AG04450 (cell line): Measurements from ENCODE around the gene VEZT. TPM values are rescaled to one million over a fixed set of nuclear protein-coding genes. Genes with fewer than 3 reads are reported as not detected.
"Not testable (repeated sequence)": the region's sequence is repeated elsewhere in the genome, so short reads cannot be mapped to it uniquely, and the experiment has no call there.

Experiments
- CTCF ChIA-PET: fragments of 300-600, 350-600 bp; formaldehyde crosslinking; extraction: SDS; loops from one replicate; lab custom pipeline; 2022; ENCODE audit warnings: antibody characterized with exemption, inconsistent platforms; lab: Charles Lee
- POLR2A ChIA-PET: fragments of 350-600 bp; formaldehyde crosslinking; extraction: SDS; loops from one replicate; lab custom pipeline; 2021; ENCODE audit warnings: antibody characterized with exemption, inconsistent platforms; lab: Yijun Ruan, JAX
- DNase-seq: peaks from one replicate; pipeline ENCODE4 v3.0.0-alpha.2; 2011; ENCODE audit warnings: low read depth, low spot score
- H3K27ac ChIP-seq: one replicate; pipeline ENCODE4 v1.5.1; 2012; ENCODE audit warnings: low read depth, low read length, control low read depth
- H3K27me3 ChIP-seq: one replicate; pipeline ENCODE4 v1.6.0; 2012; ENCODE audit warnings: low read length; ENCODE audit not compliant: control insufficient read depth, insufficient read depth
- H3K4me3 ChIP-seq: 2 replicates; pipeline ENCODE4 v1.5.1; 2011; ENCODE audit warnings: mild to moderate bottlenecking, low read depth, low read length, control low read depth
- H3K9me3 ChIP-seq: 2 replicates; pipeline ENCODE4 v1.5.1; 2012; ENCODE audit warnings: low read length; ENCODE audit not compliant: control insufficient read depth, insufficient read depth
- polyA plus RNA-seq: library from polyadenylated mRNA; depleted of rRNA; stranded (reverse); fragments of >200 nt; gene quantifications from 2 replicates; pipeline ENCODE4 v1.2.3, GENCODE V29; 2011
- TF ChIP-seq, protein P1 (sequence below): IDR thresholded peaks from 2 replicates; pipeline ENCODE4 v1.5.1; 2011; ENCODE audit warnings: low read depth, low read length, control low read depth, inconsistent platforms

The VEZT gene
- polyA plus RNA-seq, 1 experiment, result 143 TPM

DNA sequence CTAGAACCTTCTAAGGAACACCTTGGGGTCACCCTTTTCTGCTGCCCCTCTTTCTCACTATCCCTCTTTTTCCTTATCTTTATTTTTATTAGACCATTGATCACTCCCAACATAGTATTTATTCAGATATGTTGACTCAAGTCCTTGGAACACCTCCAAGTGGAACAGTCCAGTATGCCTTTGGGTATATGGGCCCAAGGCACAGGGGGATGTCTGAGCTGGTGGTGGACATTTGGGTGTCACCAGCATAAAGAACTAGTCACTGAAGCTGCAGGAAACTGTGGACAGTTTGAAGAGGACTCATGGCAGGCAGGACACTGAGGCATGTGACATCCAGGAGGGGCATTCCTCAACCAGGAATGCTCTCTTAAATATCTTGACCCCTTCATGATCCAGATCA is 105.6 kb downstream of the VEZT start:
- TF ChIP-seq, protein P1, sequence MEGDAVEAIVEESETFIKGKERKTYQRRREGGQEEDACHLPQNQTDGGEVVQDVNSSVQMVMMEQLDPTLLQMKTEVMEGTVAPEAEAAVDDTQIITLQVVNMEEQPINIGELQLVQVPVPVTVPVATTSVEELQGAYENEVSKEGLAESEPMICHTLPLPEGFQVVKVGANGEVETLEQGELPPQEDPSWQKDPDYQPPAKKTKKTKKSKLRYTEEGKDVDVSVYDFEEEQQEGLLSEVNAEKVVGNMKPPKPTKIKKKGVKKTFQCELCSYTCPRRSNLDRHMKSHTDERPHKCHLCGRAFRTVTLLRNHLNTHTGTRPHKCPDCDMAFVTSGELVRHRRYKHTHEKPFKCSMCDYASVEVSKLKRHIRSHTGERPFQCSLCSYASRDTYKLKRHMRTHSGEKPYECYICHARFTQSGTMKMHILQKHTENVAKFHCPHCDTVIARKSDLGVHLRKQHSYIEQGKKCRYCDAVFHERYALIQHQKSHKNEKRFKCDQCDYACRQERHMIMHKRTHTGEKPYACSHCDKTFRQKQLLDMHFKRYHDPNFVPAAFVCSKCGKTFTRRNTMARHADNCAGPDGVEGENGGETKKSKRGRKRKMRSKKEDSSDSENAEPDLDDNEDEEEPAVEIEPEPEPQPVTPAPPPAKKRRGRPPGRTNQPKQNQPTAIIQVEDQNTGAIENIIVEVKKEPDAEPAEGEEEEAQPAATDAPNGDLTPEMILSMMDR, result no peak
- Histone ChIP-seq H3K9me3 (no peaks in the 10 kb centered on the region; the same call in 1 of the 2 replicates), H3K27ac (no peak overlapping the region), H3K27me3 (no peaks in the 10 kb centered on the region), H3K4me3 (no peak overlapping the region)
- DNase-seq, result no peak
- ChIA-PET POLR2A (no interaction called here), CTCF (no interaction called here)

DNA sequence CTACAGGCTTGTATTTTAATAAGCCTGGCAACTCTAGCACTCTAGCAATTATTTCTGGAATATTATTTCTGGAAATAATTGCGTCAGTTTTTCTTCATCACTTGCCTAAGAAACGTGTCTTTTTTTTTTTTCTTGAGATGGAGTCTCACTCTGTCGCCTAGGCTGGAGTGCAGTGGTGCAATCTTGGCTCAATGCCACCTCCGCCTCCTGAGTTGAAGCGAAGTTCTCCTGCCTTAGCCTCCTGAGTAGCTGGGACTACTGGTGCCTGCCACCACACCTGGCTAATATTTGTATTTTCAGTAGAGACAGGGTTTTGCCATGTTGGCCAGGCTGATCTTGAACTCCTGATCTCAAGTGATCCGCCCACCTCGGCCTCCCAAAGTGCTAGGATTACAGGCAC is 106.6 kb downstream of the VEZT start:
- not testable (repeated sequence) for H3K27me3 ChIP-seq, H3K27ac ChIP-seq, DNase-seq, H3K4me3 ChIP-seq, H3K9me3 ChIP-seq
- POLR2A ChIA-PET, result interaction anchor here (0.7 kb wide), 1 partner anchor 39 kb away, joined by 3 read pairs; no protein-coding TSS in a partner anchor
- CTCF ChIA-PET, result interaction anchor here (0.7 kb wide), 1 partner anchor 8 kb away, joined by 3 read pairs; no protein-coding TSS in a partner anchor

DNA sequence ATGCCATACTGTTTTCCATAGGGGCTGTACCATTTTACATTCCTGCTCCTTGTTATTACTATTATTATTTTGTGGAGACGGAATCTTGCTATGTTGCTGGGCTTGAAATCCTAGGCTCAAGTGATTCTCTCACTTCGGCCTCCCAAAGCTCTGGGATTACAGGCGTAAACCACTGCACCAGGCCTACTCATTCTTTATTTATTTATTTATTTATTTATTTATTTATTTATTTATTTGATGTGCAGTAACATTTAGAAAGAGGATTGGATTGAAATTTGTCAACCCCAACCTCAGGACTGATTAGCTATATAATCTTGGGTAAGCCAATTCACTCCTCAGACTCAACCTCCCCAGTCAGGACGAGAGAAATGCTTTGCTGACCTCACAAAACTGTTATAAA is 107.9 kb downstream of the VEZT start:
- CTCF ChIA-PET, result interaction anchor here (0.6 to 3.1 kb wide), 4 partner anchors 9 to 707 kb away, joined by 3 to 9 read pairs (median 4); no protein-coding TSS in a partner anchor
- Histone ChIP-seq H3K9me3 (no peaks in the 10 kb centered on the region; the same call in 1 of the 2 replicates), H3K4me3 (no peak overlapping the region), H3K27ac (no peak overlapping the region), H3K27me3 (no peaks in the 10 kb centered on the region)
- TF ChIP-seq, protein P1, result no peak
- POLR2A ChIA-PET, result interaction anchor here (0.6 to 1.1 kb wide), 3 partner anchors 10 to 148 kb away, joined by 3 to 9 read pairs (median 4); partner anchors contain the start of gene METAP2
- no peak for DNase-seq

DNA sequence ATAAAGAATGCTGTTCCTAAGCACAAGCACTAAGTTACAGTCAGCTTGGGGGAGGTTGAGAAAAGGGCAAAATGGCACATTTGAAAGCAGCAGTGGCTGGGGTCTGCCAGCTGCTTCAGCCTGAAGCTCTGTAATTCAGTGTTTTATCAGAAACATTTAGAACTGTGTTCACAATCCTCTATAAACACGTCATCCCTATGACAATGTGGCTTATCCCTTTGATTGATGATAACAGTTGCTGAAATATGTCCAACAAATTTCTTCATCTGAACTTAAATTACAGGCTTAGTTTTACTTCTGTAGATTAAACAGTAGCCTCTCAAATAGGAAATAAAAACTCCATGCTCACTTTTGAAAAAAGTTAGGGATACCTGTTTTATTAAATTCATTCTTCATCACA is 108.8 kb downstream of the VEZT start:
- H3K27ac ChIP-seq, result no peak overlapping the region
- POLR2A ChIA-PET, result interaction anchor here (0.6 to 1.1 kb wide), 4 partner anchors 8 to 254 kb away, joined by 4 to 9 read pairs (median 6); partner anchors contain the start of gene METAP2
- no peaks in the 10 kb centered on the region for H3K27me3 ChIP-seq
- no peaks in the 10 kb centered on the region; the same call in 1 of the 2 replicates for H3K9me3 ChIP-seq
- no peak for DNase-seq
- H3K4me3 ChIP-seq, result no peak overlapping the region
- TF ChIP-seq, protein P1, result no peak
- CTCF ChIA-PET, result interaction anchor here (0.5 to 3.1 kb wide), 4 partner anchors 9 to 224 kb away, joined by 3 to 9 read pairs (median 4); no protein-coding TSS in a partner anchor

DNA sequence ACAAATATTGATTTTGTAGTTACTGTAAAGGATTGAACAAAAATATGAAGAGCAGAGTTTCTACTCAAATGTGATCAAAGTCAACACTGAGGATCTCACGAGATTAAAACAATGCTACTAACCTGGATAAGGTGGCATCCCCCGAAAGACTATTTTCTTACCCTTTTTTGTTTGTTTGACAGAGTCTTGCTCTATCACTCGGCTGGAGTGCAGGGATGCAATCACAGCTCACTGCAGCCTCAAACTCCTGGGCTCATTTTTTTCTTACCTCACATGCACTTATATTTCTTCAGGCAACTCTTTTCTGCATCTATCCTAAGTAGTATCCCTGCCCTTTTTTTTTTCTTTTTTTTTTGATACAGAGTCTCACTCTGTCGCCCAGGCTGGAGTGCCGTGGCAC is 109.2 kb downstream of the VEZT start:
- H3K27ac ChIP-seq, result no peak overlapping the region
- CTCF ChIA-PET, result interaction anchor here (1.6 to 3.1 kb wide), 2 partner anchors 9 to 210 kb away, joined by 4 to 9 read pairs; no protein-coding TSS in a partner anchor

More for the DNA sequence above, 109.2 kb downstream of the VEZT start:
- TF ChIP-seq, protein P1, result no peak
- H3K27me3 ChIP-seq, result no peaks in the 10 kb centered on the region
- H3K4me3 ChIP-seq, result no peak overlapping the region
- DNase-seq, result no peak
- POLR2A ChIA-PET, result interaction anchor here (1.0 kb wide), 1 partner anchor 9 kb away, joined by 4 read pairs; no protein-coding TSS in a partner anchor
- no peaks in the 10 kb centered on the region; the same call in 1 of the 2 replicates for H3K9me3 ChIP-seq
